ENCODE data around the gene ZSCAN5A. TPM values are rescaled to one million over a fixed set of nuclear protein-coding genes. Genes with fewer than 3 reads are reported as not detected.

Gene ZSCAN5A
- total and polyA plus RNA-seq, 9 of the 15 experiments (the other 6 are each of a cell fraction or from before 2014, with no cell fraction given) = 5.8 to 15.3 (median 11.8) TPM

DNA sequence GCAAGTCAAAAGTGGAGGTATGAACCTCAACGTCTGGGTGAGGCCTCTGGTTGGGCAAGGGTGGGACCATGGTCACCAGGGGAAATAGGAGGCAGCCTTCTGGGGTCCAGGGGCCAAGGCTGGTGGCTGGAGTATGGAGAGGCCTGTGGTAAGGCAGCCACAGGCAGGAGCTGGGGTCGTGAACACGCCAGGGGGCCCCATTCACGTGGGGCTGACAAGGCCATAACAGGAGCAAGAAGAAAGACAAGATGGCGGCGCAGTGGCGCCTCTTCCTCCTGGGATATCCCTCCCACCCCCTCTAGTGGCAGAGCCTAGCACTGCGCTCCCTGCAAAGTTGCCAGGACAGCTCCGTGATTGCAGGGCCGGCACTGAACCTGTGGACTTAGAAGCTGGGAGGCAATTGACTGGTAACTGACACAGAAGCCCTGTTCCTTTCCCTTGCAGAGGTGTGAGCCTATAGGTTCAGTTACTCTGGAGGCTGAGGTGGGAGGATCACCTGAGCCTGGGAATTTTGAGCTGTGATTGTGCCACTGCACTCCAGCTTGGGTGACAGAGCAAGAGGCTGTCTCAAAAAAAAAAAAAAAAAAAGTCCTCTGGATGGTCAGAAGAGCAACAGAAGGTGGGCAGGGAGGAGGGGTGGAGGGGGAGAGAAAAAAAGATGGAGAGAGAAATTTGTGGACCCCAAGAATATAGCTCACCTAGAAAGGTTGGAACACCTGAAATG is 61.8 kb downstream of the ZSCAN5A start (continued):
- TF ChIP-seq, protein P1, sequence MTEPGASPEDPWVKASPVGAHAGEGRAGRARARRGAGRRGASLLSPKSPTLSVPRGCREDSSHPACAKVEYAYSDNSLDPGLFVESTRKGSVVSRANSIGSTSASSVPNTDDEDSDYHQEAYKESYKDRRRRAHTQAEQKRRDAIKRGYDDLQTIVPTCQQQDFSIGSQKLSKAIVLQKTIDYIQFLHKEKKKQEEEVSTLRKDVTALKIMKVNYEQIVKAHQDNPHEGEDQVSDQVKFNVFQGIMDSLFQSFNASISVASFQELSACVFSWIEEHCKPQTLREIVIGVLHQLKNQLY (CRISPR knock-in tag; conservative IDR thresholded peaks at IDR 0.05) = no peak
- TF ChIP-seq CBX8 (IDR thresholded peaks at IDR 0.05; ENCODE audit: borderline replicate concordance, extremely low read depth, low read depth, low read length, poor library complexity, severe bottlenecking) (no peak), POLR2AphosphoS5 (IDR thresholded peaks at IDR 0.05; ENCODE audit: control insufficient read depth, insufficient read depth, low read depth, low read length) (no peak), KDM5B (IDR thresholded peaks at IDR 0.05; ENCODE audit: insufficient replicate concordance, low read depth, low read length) (no peak), RCOR1 (IDR thresholded peaks at IDR 0.05; ENCODE audit: borderline replicate concordance in 1 of 2, low read depth in 2 of 2, low read length in 2 of 2) (0 out of 4 replicates have a peak, but pooled peaks of 1 of the 2 experiments have one; percentile 62), JUN (IDR thresholded peaks at IDR 0.05; ENCODE audit: borderline replicate concordance, low read depth, low read length) (peak; percentile 23; the same call in 1 of the 2 replicates), JUN (CRISPR knock-in tag; IDR thresholded peaks at IDR 0.05; ENCODE audit: borderline replicate concordance) (no peak), HSF4 (CRISPR knock-in tag; IDR thresholded peaks at IDR 0.05; ENCODE audit: borderline replicate concordance) (no peak), ZNF583 (CRISPR knock-in tag; IDR thresholded peaks at IDR 0.05) (peak; percentile 90), NFIC (IDR thresholded peaks at IDR 0.05) (no peak), NFXL1 (CRISPR knock-in tag; IDR thresholded peaks at IDR 0.05) (peak; percentile 56; the same call in 1 of the 2 replicates), ZNF311 (CRISPR knock-in tag; IDR thresholded peaks at IDR 0.05) (0 out of 2 replicates have a peak, but pooled peaks have one; percentile 69), NR4A1 (CRISPR knock-in tag; IDR thresholded peaks at IDR 0.05) (0 out of 2 replicates have a peak, but pooled peaks have one; percentile 37), NR4A1 (tag; IDR thresholded peaks at IDR 0.05) (peak; percentile 96)
- TF ChIP-seq, protein P2, sequence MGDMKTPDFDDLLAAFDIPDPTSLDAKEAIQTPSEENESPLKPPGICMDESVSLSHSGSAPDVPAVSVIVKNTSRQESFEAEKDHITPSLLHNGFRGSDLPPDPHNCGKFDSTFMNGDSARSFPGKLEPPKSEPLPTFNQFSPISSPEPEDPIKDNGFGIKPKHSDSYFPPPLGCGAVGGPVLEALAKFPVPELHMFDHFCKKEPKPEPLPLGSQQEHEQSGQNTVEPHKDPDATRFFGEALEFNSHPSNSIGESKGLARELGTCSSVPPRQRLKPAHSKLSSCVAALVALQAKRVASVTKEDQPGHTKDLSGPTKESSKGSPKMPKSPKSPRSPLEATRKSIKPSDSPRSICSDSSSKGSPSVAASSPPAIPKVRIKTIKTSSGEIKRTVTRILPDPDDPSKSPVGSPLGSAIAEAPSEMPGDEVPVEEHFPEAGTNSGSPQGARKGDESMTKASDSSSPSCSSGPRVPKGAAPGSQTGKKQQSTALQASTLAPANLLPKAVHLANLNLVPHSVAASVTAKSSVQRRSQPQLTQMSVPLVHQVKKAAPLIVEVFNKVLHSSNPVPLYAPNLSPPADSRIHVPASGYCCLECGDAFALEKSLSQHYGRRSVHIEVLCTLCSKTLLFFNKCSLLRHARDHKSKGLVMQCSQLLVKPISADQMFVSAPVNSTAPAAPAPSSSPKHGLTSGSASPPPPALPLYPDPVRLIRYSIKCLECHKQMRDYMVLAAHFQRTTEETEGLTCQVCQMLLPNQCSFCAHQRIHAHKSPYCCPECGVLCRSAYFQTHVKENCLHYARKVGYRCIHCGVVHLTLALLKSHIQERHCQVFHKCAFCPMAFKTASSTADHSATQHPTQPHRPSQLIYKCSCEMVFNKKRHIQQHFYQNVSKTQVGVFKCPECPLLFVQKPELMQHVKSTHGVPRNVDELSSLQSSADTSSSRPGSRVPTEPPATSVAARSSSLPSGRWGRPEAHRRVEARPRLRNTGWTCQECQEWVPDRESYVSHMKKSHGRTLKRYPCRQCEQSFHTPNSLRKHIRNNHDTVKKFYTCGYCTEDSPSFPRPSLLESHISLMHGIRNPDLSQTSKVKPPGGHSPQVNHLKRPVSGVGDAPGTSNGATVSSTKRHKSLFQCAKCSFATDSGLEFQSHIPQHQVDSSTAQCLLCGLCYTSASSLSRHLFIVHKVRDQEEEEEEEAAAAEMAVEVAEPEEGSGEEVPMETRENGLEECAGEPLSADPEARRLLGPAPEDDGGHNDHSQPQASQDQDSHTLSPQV (IDR thresholded peaks at IDR 0.05) = peak; percentile 95
- TF ChIP-seq, protein P3, sequence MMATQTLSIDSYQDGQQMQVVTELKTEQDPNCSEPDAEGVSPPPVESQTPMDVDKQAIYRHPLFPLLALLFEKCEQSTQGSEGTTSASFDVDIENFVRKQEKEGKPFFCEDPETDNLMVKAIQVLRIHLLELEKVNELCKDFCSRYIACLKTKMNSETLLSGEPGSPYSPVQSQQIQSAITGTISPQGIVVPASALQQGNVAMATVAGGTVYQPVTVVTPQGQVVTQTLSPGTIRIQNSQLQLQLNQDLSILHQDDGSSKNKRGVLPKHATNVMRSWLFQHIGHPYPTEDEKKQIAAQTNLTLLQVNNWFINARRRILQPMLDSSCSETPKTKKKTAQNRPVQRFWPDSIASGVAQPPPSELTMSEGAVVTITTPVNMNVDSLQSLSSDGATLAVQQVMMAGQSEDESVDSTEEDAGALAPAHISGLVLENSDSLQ (IDR thresholded peaks at IDR 0.05) = no peak
- TF ChIP-seq, protein P4, sequence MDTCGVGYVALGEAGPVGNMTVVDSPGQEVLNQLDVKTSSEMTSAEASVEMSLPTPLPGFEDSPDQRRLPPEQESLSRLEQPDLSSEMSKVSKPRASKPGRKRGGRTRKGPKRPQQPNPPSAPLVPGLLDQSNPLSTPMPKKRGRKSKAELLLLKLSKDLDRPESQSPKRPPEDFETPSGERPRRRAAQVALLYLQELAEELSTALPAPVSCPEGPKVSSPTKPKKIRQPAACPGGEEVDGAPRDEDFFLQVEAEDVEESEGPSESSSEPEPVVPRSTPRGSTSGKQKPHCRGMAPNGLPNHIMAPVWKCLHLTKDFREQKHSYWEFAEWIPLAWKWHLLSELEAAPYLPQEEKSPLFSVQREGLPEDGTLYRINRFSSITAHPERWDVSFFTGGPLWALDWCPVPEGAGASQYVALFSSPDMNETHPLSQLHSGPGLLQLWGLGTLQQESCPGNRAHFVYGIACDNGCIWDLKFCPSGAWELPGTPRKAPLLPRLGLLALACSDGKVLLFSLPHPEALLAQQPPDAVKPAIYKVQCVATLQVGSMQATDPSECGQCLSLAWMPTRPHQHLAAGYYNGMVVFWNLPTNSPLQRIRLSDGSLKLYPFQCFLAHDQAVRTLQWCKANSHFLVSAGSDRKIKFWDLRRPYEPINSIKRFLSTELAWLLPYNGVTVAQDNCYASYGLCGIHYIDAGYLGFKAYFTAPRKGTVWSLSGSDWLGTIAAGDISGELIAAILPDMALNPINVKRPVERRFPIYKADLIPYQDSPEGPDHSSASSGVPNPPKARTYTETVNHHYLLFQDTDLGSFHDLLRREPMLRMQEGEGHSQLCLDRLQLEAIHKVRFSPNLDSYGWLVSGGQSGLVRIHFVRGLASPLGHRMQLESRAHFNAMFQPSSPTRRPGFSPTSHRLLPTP (IDR thresholded peaks at IDR 0.05; ENCODE audit: borderline replicate concordance, extremely low read depth, insufficient read length) = no peak

All from K562 (cell line).